GM21723 (cell line): ENCODE measurements around the gene CCDC57.

Experiments
- ATAC-seq: cut with Tn5 transposase; IDR thresholded peaks from one replicate; pipeline ENCODE4 v1.9.1; 2021; ENCODE audit warnings: mild to moderate bottlenecking, moderate library complexity; ENCODE audit not compliant: unreplicated experiment

The CCDC57 gene

GRCh38 chr17:82246365-82247181 is 33.9 kb upstream of the CCDC57 start:
- ATAC-seq, result no peak

GRCh38 chr17:82246040-82246364 is 33.4 kb upstream of the CCDC57 start:
- no peak for ATAC-seq

DNA sequence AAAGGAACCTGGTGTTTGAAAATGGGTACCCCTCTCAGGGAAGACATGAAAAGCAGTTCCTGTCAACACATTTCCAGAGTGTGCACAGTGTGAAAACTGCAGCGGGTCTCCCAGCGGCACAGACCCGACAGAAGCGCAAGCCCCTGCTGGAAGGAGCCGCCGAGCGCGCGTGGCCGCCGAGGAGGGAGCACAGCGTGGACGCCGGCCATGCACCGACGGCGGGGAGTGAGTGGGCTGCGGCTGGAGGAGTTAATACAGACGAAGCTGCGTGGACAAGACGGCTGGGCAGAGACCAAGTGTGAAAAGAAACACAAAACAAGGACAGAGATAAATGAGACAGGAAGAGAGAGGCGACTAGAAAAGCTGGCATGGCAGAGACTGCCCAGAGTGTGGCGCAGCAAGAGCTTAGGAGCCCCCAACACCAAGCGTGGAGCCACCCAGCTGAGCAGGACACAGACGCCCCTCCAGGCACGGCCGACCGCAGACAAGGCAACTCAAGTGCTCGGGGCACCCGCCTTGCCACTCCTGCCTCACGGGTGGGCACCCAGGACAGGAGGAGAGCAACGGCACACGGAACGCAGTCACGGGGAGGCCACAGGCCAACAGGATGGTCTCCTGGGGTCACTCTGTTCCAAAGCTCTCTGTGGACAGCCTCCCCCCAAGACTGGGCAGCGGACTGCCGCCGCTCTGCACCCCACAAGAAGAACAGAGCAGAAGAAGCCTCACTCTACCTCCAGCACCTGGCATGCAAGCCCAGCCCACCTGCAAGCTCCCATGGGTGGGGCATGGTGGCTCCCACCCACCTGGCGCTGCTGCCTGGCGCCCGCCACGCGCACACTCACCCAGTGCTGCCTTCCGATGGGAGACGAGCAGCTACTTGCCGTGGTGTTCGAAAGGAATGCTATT is 32.7 kb upstream of the CCDC57 start:
- ATAC-seq, result no peak

DNA sequence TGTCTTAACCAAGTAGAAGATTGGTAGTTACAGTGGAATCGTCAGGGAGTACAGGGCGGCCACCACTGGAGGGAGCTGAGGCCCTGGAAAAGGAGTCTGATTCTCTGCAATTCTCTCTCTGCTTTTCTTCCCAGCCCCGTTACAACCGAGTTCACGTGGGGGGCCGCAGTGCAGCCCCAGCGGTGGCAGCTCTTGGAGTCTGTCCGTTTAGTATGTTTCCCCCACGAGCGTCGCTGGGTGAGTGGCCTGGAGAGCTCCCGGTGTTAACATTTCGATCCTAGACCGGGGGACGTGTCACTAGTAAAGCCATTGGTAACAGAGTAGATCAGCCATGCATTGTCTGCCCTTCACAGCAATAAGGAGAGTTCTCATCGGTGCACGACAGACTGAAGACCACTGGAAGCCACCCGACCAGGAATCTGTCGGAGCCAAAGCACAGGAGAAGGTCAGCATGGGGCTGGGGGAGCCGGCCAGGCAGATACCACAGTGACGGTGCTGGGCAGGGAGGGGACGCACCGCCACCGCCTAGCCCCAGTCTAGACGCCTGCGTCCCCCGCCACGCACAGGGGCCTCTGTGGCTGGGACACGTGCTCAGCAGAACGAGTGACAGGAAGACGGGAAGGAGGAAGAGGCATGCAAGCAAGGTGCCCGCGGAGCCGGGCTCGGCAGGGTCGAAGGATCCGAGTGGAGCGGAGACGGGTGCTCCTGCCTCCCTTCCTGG is 31.9 kb upstream of the CCDC57 start:
- ATAC-seq, result no peak

- ATAC-seq, result no peak
These were observed 31.2 kb upstream of the CCDC57 start for GRCh38 chr17:82243648-82244412.

- ATAC-seq, result no peak
These were observed 30.5 kb upstream of the CCDC57 start for GRCh38 chr17:82242977-82243647.

GRCh38 chr17:82242698-82242976 is 30.0 kb upstream of the CCDC57 start:
- ATAC-seq, result no peak

DNA sequence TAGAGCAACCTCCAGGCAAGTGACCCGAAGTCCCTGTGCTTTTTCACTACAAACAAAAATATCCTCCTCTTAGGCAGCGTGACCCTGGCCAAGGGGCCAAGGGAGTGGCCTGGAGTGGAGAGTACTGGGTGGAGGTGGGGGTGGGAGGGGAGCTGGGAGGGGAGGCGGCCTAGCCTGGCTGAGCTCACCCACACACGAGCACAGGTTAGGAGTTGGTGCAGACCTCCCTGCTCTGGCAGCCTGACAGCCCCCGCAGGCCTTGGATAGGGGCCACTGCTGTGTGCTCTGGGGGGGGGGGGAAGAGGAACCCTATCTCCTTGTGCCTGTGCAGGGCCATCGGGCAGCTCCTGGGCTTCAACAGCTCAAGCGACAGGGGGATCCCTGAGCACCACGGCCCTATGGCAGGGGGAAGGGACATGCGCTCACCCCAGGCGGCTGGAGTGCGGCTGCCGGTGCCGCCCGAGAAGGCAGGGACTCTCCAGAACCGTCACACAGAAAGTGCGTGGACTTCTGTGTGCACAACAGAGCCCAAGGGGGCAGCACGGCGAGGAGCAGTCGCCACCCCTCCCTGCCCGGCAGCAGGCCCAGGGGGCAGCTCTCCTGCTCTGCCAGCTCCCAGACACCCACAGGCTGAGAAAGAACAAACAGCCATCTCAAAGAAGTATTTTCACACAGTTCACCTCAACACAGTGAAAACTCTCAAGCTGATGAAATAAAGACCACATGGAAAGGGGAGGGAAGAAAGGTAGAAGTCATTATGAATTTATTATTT is 29.5 kb upstream of the CCDC57 start:
- ATAC-seq, result no peak

DNA sequence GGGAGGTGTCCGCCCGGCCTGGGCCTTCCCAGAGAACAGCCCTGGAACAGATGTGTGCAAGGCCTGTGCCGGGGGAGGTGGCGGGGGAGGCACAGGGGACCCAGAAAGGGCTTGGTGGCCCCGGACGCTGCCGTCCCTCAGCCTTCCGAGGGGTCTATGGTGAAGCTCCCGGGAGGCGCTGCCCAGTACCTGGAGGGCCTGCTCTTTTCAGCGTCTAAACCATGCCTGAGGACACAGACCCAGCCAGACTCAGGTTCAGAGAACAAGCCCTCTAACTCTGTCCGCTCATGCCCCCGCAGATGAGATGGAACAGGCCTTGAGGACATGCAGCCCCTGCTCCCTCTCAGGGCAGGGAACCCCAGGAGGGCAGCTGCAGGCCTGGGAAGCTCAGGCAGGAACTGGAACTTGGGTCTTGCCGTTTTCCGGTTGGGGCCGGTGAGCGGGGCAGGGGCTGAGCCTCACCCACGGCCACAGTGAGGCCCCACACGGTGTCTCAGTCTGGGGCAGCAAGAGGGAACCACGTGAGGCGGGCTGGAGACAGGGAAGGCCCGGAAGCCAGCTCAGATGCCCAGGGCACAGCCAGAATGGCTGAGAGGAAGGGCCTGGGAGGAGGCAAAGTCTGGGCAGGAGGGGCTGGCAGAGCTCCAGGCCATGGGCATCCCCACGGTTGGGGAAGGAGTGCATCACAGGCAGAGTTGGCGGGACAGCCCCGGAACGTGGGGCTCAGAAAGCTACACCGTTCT is 28.7 kb upstream of the CCDC57 start:
- ATAC-seq, result no peak

DNA sequence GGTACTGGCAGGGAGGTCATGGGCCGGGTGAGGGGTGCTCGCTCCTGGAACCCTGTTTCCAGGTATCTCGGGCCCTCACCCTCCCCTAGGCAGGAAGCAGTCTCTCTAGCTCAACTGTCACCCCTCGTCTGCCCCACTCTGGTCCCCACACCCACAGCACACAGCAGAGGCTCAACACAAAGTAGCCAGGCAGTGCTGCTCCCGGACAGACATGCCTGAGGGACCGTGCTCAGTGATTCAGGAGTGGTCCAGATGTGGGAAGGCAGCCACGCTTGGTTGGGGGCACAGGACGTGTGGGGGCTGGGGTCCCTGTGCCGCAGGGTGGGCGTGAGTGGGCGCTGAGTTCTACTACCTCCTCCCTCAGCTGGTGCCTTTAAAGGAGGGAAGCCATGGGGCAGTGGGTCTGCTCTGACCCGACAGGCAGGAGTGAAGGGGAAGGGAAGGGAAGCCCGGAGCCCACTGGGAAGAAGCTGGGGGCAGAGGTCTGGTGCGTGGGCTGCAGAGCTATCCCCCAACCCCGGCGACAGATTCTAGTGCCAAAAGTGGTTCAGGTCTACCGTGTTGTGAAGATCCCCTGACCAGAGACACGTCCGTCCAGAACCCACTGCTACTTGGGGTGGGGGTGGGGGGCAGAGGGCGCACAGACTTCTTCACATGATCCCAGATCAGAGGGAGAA is 28.0 kb upstream of the CCDC57 start:
- ATAC-seq, result no peak

DNA sequence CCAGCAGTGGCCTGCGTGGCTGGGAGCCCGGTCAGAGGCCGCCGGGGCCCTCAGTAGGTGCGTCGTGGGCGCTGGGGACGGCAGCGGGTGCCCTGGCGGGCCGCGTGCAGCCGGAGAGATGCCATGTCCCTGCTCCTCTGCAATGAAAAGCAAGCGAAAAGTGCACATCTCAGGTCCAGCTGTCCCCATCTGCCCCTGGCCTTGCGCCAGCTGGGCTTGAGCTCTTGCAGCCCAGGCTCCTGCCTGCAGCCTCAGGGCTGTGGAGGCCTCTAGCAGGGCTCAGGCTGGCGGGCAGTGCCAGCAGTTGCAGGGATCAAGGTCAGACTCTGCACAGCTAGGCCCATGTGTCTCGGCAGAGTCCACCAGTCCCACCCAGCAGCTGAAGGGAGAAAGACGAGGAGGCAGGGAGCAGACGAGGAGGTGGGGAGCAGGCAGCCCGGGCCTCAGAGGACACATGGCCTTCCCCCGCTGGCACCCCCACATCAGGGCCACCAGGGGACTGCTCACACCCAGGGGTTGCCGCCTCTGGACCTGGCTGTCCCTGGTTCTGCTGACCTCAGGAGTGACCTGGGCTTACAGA is 27.4 kb upstream of the CCDC57 start:
- no peak for ATAC-seq

DNA sequence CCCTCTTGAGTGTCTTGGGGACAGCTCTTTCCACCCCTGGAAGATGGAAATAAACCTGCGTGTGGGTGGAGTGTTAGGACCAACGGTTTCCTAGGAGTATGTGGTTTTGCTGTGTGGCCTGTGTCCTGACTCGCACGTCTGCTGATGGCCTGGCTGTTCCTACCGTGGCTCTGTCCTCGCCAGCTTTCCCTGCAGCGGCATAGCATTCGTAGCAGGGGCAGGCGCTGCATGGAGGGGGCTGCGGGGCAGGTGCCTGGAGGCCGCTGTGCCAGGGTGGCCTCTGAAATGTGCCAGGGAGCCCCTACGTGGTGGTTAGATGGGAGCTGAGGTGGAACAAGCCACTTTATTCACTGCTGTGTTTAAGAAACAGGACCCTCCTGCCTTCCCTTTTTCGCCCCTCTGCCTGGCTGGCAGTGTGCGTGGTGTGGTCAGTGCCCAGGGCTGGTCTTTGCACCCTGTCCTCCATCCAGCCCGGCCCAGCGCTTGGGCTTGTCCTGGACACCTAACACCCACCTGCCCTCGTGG is 26.8 kb upstream of the CCDC57 start:
- no peak for ATAC-seq

GRCh38 chr17:82238472-82239201 is 26.0 kb upstream of the CCDC57 start:
- peak; percentile 43 for ATAC-seq

DNA sequence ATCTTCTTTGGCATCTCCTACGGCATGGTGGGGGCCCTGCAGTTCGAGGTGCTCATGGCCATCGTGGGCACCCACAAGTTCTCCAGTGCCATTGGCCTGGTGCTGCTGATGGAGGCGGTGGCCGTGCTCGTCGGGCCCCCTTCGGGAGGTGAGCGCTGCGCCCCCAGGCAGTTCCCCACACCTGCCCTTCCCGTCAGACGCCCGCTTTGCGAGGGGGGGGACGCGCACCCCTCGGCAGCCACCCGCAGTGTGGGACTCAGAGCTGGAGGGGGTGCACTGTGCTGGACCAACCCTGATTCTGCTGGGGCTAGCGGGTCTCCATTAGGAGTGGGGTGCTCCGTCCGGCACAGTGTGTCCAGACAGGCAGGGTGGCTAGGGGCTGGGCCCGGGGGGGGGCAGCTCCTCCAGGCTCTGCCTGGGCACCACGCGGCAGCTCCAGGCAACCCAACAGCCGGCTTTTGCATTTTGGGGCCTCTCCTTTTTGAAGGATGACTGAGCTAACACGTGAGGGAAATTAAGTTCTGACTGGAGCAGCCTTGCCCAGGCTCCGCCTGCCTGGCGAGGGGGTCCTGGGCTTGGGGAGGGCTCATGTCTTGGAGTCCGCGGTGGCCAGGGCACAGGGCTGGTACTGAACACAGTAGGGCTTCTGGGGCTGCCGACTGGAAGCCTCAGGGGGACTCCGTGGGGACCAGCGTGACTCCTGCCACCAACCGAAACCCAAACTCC is 25.3 kb upstream of the CCDC57 start:
- ATAC-seq, result no peak

GRCh38 chr17:82237083-82237745 is 24.6 kb upstream of the CCDC57 start:
- no peak for ATAC-seq
